Vagina (tissue), 2 donors: ENCODE data around the gene ARID1B.

Source experiments
- POLR2A ChIP-seq, 2 donors: fragments of 450-650 bp; IDR thresholded peaks; one replicate each; pipeline ENCODE4 v1.6.1; 2017; ENCODE audit warnings: antibody characterized with exemption in 2 of 2, mild to moderate bottlenecking in 2 of 2, moderate library complexity in 2 of 2
- POLR2AphosphoS5 ChIP-seq, 2 donors: sonication (generic); formaldehyde crosslinking; IDR thresholded peaks; one replicate each; pipeline ENCODE4 v1.9.0; 2017; ENCODE audit warnings: antibody characterized with exemption in 2 of 2, mild to moderate bottlenecking in 2 of 2, low read depth in 1 of 2; ENCODE audit not compliant: insufficient read depth in 1 of 2
- TF ChIP-seq, protein P1 (sequence below), 3 experiments: fragments of 450-650 bp in 2 of 3; fragments of 200-600 bp in 1 of 3; sonication (generic) in 1 of 3; IDR thresholded peaks; one replicate each; pipeline ENCODE4 v1.5.1; 2017 to 2019; ENCODE audit warnings: antibody characterized with exemption in 3 of 3, mild to moderate bottlenecking in 2 of 3, moderate library complexity in 2 of 3

DNA sequence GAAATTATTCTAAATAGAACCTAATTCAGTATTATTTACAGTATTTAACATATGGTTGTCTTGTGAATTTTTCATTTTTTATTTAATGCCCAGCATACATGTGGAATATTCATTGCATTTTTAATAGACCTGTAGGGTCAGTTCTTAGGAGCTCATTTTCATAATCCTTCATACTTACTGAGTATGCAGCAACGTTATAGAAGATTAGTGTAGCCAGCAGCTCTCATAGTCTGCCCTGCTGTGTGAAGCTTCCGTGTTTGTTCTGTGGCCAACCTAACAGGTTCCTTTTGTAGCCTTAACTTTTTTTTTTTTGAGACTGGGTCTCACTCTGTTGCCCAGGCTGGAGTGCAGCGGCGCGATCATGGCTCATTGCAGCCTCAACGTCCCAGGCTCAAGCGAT lies 261.4 kb downstream of the ARID1B start:
- TF ChIP-seq, protein P1, sequence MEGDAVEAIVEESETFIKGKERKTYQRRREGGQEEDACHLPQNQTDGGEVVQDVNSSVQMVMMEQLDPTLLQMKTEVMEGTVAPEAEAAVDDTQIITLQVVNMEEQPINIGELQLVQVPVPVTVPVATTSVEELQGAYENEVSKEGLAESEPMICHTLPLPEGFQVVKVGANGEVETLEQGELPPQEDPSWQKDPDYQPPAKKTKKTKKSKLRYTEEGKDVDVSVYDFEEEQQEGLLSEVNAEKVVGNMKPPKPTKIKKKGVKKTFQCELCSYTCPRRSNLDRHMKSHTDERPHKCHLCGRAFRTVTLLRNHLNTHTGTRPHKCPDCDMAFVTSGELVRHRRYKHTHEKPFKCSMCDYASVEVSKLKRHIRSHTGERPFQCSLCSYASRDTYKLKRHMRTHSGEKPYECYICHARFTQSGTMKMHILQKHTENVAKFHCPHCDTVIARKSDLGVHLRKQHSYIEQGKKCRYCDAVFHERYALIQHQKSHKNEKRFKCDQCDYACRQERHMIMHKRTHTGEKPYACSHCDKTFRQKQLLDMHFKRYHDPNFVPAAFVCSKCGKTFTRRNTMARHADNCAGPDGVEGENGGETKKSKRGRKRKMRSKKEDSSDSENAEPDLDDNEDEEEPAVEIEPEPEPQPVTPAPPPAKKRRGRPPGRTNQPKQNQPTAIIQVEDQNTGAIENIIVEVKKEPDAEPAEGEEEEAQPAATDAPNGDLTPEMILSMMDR (IDR thresholded peaks at IDR 0.05) = no peak
- no peak for TF ChIP-seq POLR2A (IDR thresholded peaks at IDR 0.05)
- no peak for TF ChIP-seq POLR2AphosphoS5 (IDR thresholded peaks at IDR 0.05; ENCODE audit: insufficient read depth in 1 of 2, low read depth in 1 of 2)
